Peyer's patch (tissue), 4 donors: Measurements from ENCODE around the gene WDTC1.

Experiments used
- POLR2A ChIP-seq, 2 donors: fragments of 450-650 bp; IDR thresholded peaks; one replicate each; pipeline ENCODE4 v1.5.1; 2017; ENCODE audit warnings: antibody characterized with exemption in 2 of 2, mild to moderate bottlenecking in 2 of 2, moderate library complexity in 2 of 2
- TF ChIP-seq, protein P1 (sequence below), 6 experiments: fragments of 450-650 bp in 4 of 6; fragments of 200-600 bp in 2 of 6; sonication (generic) in 1 of 6; IDR thresholded peaks; one replicate each; pipeline ENCODE4 v1.5.1; 2017 to 2019; ENCODE audit warnings: antibody characterized with exemption in 6 of 6, mild to moderate bottlenecking in 3 of 6, moderate library complexity in 1 of 6

DNA sequence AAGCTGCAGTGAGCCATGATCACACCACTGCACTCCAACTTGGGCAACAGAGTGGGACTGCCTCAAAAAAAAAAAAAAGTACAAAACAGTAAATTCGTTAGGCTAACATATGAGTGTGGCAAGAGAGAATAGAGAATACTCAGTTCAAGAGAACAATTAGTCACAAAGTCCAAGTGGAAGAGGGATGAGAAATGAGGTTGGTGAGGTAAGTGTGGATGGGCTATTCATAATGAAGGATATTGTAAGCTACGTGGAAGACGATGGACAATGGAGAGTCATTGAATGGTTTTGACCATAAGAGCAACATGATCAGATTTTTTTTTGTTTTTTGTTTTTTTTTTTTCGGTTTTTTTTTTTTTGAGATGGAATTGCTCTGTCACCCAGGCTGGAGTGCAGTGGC lies 34.8 kb downstream of the WDTC1 start:
- TF ChIP-seq, protein P1, sequence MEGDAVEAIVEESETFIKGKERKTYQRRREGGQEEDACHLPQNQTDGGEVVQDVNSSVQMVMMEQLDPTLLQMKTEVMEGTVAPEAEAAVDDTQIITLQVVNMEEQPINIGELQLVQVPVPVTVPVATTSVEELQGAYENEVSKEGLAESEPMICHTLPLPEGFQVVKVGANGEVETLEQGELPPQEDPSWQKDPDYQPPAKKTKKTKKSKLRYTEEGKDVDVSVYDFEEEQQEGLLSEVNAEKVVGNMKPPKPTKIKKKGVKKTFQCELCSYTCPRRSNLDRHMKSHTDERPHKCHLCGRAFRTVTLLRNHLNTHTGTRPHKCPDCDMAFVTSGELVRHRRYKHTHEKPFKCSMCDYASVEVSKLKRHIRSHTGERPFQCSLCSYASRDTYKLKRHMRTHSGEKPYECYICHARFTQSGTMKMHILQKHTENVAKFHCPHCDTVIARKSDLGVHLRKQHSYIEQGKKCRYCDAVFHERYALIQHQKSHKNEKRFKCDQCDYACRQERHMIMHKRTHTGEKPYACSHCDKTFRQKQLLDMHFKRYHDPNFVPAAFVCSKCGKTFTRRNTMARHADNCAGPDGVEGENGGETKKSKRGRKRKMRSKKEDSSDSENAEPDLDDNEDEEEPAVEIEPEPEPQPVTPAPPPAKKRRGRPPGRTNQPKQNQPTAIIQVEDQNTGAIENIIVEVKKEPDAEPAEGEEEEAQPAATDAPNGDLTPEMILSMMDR (IDR thresholded peaks at IDR 0.05), result no peak
- no peak for TF ChIP-seq POLR2A (IDR thresholded peaks at IDR 0.05)
